Heart left ventricle (tissue), 16 donors: ENCODE measurements around the gene RASL10A. TPM values are rescaled to one million over a fixed set of nuclear protein-coding genes. Genes with fewer than 3 reads are reported as not detected.

ENCODE experiments used
- ATAC-seq, 4 donors: fragments of 200-7000 bp; cut with Tn5 transposase; one replicate each; pipeline ENCODE4 v1.9.1; 2020 to 2022; ENCODE audit warnings: moderate library complexity in 4 of 4, mild to moderate bottlenecking in 3 of 4, moderate number of reproducible peaks in 1 of 4
- DNase-seq, 5 donors: peaks; one replicate each; pipeline ENCODE4 v3.0.0-alpha.2; 2020
- H3K27ac ChIP-seq, 12 donors: fragments of 200-600 bp; sonication (generic) in 4 of 12; one replicate each; pipeline versions ENCODE4 v1.5.0 to v1.8.0; 2016 to 2022; ENCODE audit warnings: mild to moderate bottlenecking in 2 of 12
- H3K27me3 ChIP-seq, 9 donors: fragments of 200-600 bp; sonication (generic) in 2 of 9; one replicate each; pipeline versions ENCODE4 v1.5.1 to v1.8.0; 2016 to 2022; ENCODE audit warnings: mild to moderate bottlenecking in 3 of 9
- H3K36me3 ChIP-seq, 9 donors: fragments of 200-600 bp; sonication (generic) in 2 of 9; one replicate each; pipeline versions ENCODE4 v1.5.0 to v1.8.0; 2018 to 2022; ENCODE audit warnings: mild to moderate bottlenecking in 2 of 9
- H3K4me1 ChIP-seq, 12 donors: fragments of 200-600 bp; sonication (generic) in 4 of 12; one replicate each; pipeline versions ENCODE4 v1.5.0 to v1.8.0; 2016 to 2022; ENCODE audit warnings: mild to moderate bottlenecking in 3 of 12
- H3K4me3 ChIP-seq, 12 donors: fragments of 200-600 bp; sonication (generic) in 4 of 12; one replicate each; pipeline versions ENCODE4 v1.5.0 to v1.8.0; 2017 to 2022; ENCODE audit warnings: mild to moderate bottlenecking in 9 of 12, moderate library complexity in 4 of 12
- H3K9me3 ChIP-seq, 12 donors: fragments of 200-600 bp; sonication (generic) in 4 of 12; one replicate each; pipeline versions ENCODE4 v1.5.0 to v1.8.0; 2016 to 2022; ENCODE audit warnings: mild to moderate bottlenecking in 1 of 12
- POLR2A ChIP-seq, 2 donors: fragments of 450-650 bp; IDR thresholded peaks; one replicate each; pipeline ENCODE4 v1.6.1; 2017; ENCODE audit warnings: antibody characterized with exemption in 2 of 2, mild to moderate bottlenecking in 2 of 2, moderate library complexity in 2 of 2
- WGBS, 4 donors: extraction: QIAGEN DNeasy Blood & Tissue Kit in 2 of 4; methylation state at CpG; one replicate each; pipeline versions ENCODE4 v1.1.5 to v1.1.7; 2013 to 2018; 5-methylcytosine and 5-hydroxymethylcytosine counted together
- intact Hi-C, 10 donors: fragments of 100-400 bp; cut with DNase I; formaldehyde crosslinking; loops; one replicate each; pipeline versions ENCODE4 v1.11.1 to v1.14.2; 2022
- microRNA-seq, 4 donors: library from miRNA; unstranded; fragments of <30 nt; microRNA quantifications; one replicate each; pipeline versions ENCODE4 to v1.2.0, GENCODE V29; 2017 to 2020
- polyA plus RNA-seq, 2 donors: library from polyadenylated mRNA; stranded (reverse); fragments of 200-250 nt; gene quantifications; one replicate each; pipeline ENCODE4 v1.2.3, GENCODE V29; 2013
- total RNA-seq, 9 donors: library from RNA; depleted of rRNA in 2 of 9; stranded (reverse); fragments of >200 nt in 2 of 9; fragmentation: NEBNext Ultra II Directional in 3 of 9; extraction: Animal tissue kit (Norgen Biotek cat#: 25700) in 3 of 9; gene quantifications; one replicate each; pipeline versions ENCODE4 v1.1.0 to v1.2.4, GENCODE V29; 2016 to 2023
- TF ChIP-seq, protein P1 (sequence below), 12 donors: fragments of 200-600 bp; sonication (generic) in 4 of 12; IDR thresholded peaks; one replicate each; pipeline versions ENCODE4 v1.5.0 to v1.8.0; 2018 to 2022; ENCODE audit warnings: antibody characterized with exemption in 12 of 12, mild to moderate bottlenecking in 5 of 12
- donor health status: ischemic (EF 13 %, LVEDD 7.1; RV severe dilation, severe dysfunction).
- donor health status: healthy with polysubstance abuse.
- donor health status: DM: no; HTN: yes; CAD: no.
- donor health status: DM: no; HTN: no; CAD: no.
- donor health status: ischemic (EF 25% LVEDD 6.9; RV normal size, moderate dysfunction).
- donor health status: ischemic (EF 25% LVEDD 5.7; RV mildly dilated, moderate dysfunction).
- donor health status: healthy.
- donor health status: DM: yes; HTN: yes; CAD: no.
- donor health status: ischemic (EF 35%, LVEDD 5.7; RV mildly dilated, moderate dysfunction).
- donor health status: nonischemic (EF 11% LVEDD 7.7; RV severe dilation, severe dysfunction).
- donor health status: DM: yes; HTN: yes; CAD: no.
- donor health status: PGD.
- donor health status: ischemic (EF 29% LVEDD 5.4; RV normal size, mild dysfunction).
- donor health status: nonischemic (EF 23%, LVEDD 6.1; RV moderate dilation, normal function).

RASL10A gene
- total and polyA plus RNA-seq, 11 donors: 0.29 to 5.8 (median 1.1) TPM

GRCh38 chr22:29265929-29266328, 49.6 kb downstream of the RASL10A start:
- H3K9me3 ChIP-seq: no peaks in the 10 kb centered on the region
- peak overlapping the region in 1 of 12 donors; percentile 78 for H3K4me3 ChIP-seq
- H3K4me1 ChIP-seq: peaks cover 0 to 41% (median 29%) of the 10 kb centered on the region in 12 donors
- no peaks in the 10 kb centered on the region for H3K27me3 ChIP-seq
- no peak for ATAC-seq
- peaks cover 0 to 37% (median 23%) of the 10 kb centered on the region in 9 donors for H3K36me3 ChIP-seq
- H3K27ac ChIP-seq: peak overlapping the region in 2 of 12 donors; percentile 99 to 100
- 60 to 70% (median 63%) methylated on average over 3 to 4 of the region's 4 CpGs for WGBS, 4 donors
- no peak for DNase-seq
- no peak for TF ChIP-seq POLR2A (IDR thresholded peaks at IDR 0.05)
- TF ChIP-seq, protein P1, sequence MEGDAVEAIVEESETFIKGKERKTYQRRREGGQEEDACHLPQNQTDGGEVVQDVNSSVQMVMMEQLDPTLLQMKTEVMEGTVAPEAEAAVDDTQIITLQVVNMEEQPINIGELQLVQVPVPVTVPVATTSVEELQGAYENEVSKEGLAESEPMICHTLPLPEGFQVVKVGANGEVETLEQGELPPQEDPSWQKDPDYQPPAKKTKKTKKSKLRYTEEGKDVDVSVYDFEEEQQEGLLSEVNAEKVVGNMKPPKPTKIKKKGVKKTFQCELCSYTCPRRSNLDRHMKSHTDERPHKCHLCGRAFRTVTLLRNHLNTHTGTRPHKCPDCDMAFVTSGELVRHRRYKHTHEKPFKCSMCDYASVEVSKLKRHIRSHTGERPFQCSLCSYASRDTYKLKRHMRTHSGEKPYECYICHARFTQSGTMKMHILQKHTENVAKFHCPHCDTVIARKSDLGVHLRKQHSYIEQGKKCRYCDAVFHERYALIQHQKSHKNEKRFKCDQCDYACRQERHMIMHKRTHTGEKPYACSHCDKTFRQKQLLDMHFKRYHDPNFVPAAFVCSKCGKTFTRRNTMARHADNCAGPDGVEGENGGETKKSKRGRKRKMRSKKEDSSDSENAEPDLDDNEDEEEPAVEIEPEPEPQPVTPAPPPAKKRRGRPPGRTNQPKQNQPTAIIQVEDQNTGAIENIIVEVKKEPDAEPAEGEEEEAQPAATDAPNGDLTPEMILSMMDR (IDR thresholded peaks at IDR 0.05): no peak
- intact Hi-C loops: loop anchor here in 1 of 10 donors (5.0 kb wide), 1 partner anchor 41 kb away; the partner anchor contains the start of gene GAS2L1

DNA sequence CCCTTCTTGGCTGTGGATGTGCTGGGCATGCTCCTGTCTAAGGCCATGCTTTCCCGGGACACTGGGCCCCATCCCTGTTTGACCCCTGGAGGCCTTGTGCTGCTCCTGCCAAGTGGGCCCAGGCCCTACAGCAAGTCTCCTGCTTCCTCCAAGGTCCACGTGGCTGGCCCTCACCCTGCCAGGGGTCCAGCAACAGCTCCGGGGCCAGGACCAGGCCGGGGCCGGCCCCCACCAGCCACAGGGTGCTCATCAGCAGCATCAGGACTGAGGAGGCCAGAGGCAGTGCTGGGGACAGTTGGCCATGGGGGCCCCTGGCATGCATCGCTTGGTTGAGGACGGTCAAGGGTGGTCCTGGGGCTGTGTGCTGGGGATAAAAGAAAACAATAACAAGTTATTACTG, 50.2 kb downstream of the RASL10A start:
- H3K9me3 ChIP-seq: no peaks in the 10 kb centered on the region
- peaks cover 0 to 34% (median 24%) of the 10 kb centered on the region in 12 donors for H3K4me1 ChIP-seq
- H3K36me3 ChIP-seq: peaks cover 0 to 33% (median 23%) of the 10 kb centered on the region in 9 donors
- peak in 1 of 5 donors; percentile 24 for DNase-seq
- H3K27me3 ChIP-seq: no peaks in the 10 kb centered on the region
- intact Hi-C loops: loop anchor here in 1 of 10 donors (5.0 kb wide), 1 partner anchor 42 kb away; the partner anchor contains the start of gene GAS2L1
- no peak for TF ChIP-seq POLR2A (IDR thresholded peaks at IDR 0.05)
- TF ChIP-seq, protein P1 (IDR thresholded peaks at IDR 0.05): no peak
- ATAC-seq: no peak
- no peak overlapping the region for H3K4me3 ChIP-seq
- 92 to 93% (median 92%) methylated on average over 3 to 7 of the region's 7 CpGs for WGBS, 4 donors
- H3K27ac ChIP-seq: no peak overlapping the region

DNA sequence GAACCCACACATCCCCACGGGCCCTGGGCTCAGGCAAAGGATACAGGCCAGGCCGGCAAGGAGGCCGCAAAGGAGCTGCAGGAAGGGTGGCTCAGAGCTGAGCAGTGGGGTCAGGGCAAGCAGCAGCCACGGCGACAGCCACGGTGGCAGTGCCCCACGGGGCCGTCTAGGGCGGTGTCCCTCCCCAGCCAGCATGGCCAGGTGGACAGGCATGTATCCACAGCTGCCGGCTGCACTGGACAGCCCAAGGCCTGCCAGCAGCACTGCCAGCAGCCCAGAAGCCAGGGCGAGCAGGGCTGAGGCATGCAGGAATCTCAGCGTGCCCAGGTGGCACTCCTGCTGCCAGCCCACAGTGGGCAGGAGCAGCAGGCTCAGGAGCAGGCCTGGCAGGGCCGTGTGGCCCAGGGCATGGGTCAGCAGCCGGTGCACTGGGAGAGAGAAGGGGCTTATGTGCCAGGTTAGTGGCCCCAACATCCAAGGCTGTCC, 51.7 kb downstream of the RASL10A start:
- 86 to 89% (median 87%) methylated on average over 10 to 14 of the region's 14 CpGs for WGBS, 4 donors
- H3K27me3 ChIP-seq: no peaks in the 10 kb centered on the region

More for the DNA sequence above, 51.7 kb downstream of the RASL10A start:
- ATAC-seq (no peak), DNase-seq (no peak)
- H3K4me3 ChIP-seq: no peak overlapping the region
- H3K4me1 ChIP-seq: peaks cover 0 to 20% (median 12%) of the 10 kb centered on the region in 12 donors
- peaks cover 0 to 42% (median 21%) of the 10 kb centered on the region in 9 donors for H3K36me3 ChIP-seq
- no peak for TF ChIP-seq POLR2A (IDR thresholded peaks at IDR 0.05)
- TF ChIP-seq, protein P1 (IDR thresholded peaks at IDR 0.05): no peak
- no peak overlapping the region for H3K27ac ChIP-seq
- intact Hi-C loops: no loop called here
- H3K9me3 ChIP-seq: no peaks in the 10 kb centered on the region

Small RNA genes within 50 kb of the gene (microRNA-seq; reads per million reads assigned to microRNA genes)
- gene MIR3653: 1.8 to 12.2 (median 7.8) reads per million in 4 donors

Other genes starting within 250 kb of the RASL10A start
- gene KREMEN1, start 242.7 kb downstream of the RASL10A start, total RNA-seq: 10 to 100 TPM; 30.5 to 67.8 (median 46.6) TPM
- gene KREMEN1, start 242.7 kb downstream of the RASL10A start, polyA plus RNA-seq: 10 to 100 TPM; 24.3 to 25.2 TPM
- 1 to 10 TPM in 2 of 9 donors, under 1 TPM in 6, not detected in 1; 0.16 to 1.5 (median 0.32) TPM for gene EMID1, start 109.8 kb downstream of the RASL10A start, total RNA-seq
- gene EMID1, start 109.8 kb downstream of the RASL10A start, polyA plus RNA-seq: under 1 TPM in 1 of 2 donors, not detected in 1; 0.43 TPM
- 10 to 100 TPM; 10.9 to 29.5 (median 12.6) TPM for gene RHBDD3, start 47.7 kb downstream of the RASL10A start, total RNA-seq
- 10 to 100 TPM; 17.2 to 18.8 TPM for gene RHBDD3, start 47.7 kb downstream of the RASL10A start, polyA plus RNA-seq
- 100 to 1,000 TPM; 103 to 202 (median 138) TPM for gene EWSR1, start 47.4 kb downstream of the RASL10A start, total RNA-seq
- 100 to 1,000 TPM in 1 of 2 donors, 10 to 100 TPM in 1; 94.3 to 138 TPM for gene EWSR1, start 47.4 kb downstream of the RASL10A start, polyA plus RNA-seq
- 10 to 100 TPM; 12.0 to 46.6 (median 16.8) TPM for gene GAS2L1, start 9.0 kb downstream of the RASL10A start, total RNA-seq
- gene GAS2L1, start 9.0 kb downstream of the RASL10A start, polyA plus RNA-seq: 10 to 100 TPM; 18.0 to 48.3 TPM
- 10 to 100 TPM; 30.3 to 74.8 (median 33.8) TPM for gene AP1B1, start 72.9 kb upstream of the RASL10A start, total RNA-seq
- 10 to 100 TPM; 18.1 to 43.4 TPM for gene AP1B1, start 72.9 kb upstream of the RASL10A start, polyA plus RNA-seq
- gene RFPL1, start 122.9 kb upstream of the RASL10A start, total RNA-seq: not detected
- not detected for gene RFPL1, start 122.9 kb upstream of the RASL10A start, polyA plus RNA-seq
- under 1 TPM in 8 of 9 donors, not detected in 1; 0.07 to 0.51 (median 0.14) TPM for gene NEFH, start 164.5 kb upstream of the RASL10A start, total RNA-seq
- gene NEFH, start 164.5 kb upstream of the RASL10A start, polyA plus RNA-seq: under 1 TPM; 0.08 to 0.10 TPM
- gene THOC5, start 238.1 kb upstream of the RASL10A start, total RNA-seq: 10 to 100 TPM; 33.8 to 88.7 (median 40.6) TPM
- gene THOC5, start 238.1 kb upstream of the RASL10A start, polyA plus RNA-seq: 10 to 100 TPM; 25.5 to 76.5 TPM